Liver (tissue), 3 donors: ENCODE data around the gene PGC.

Experiments used
- ATF3 ChIP-seq: IDR thresholded peaks from 2 replicates; pipeline ENCODE4 v1.6.1; 2016; ENCODE audit warnings: antibody characterized with exemption
- CTCF ChIP-seq: fragments of 150-350 bp; IDR thresholded peaks from 2 replicates; pipeline ENCODE4 v1.5.1; 2017; ENCODE audit warnings: improper control_type of control experiment, low read depth, low read length; ENCODE audit not compliant: missing input control
- EGR1 ChIP-seq, 2 donors: IDR thresholded peaks; 2 replicates each; pipeline ENCODE4 v1.6.1; 2016 to 2018; ENCODE audit warnings: antibody characterized with exemption in 2 of 2, low read depth in 2 of 2
- GABPA ChIP-seq, 2 donors: IDR thresholded peaks in 1 of 2; conservative IDR thresholded peaks in 1 of 2; 2 replicates each; pipeline ENCODE4 v1.6.1; 2016; ENCODE audit warnings: antibody characterized with exemption in 2 of 2, mild to moderate bottlenecking in 1 of 2, moderate library complexity in 1 of 2
- MAX ChIP-seq: IDR thresholded peaks from 2 replicates; pipeline ENCODE4 v1.6.1; 2016; ENCODE audit warnings: antibody characterized with exemption
- REST ChIP-seq: IDR thresholded peaks from 2 replicates; pipeline ENCODE4 v1.6.1; 2016; ENCODE audit warnings: antibody characterized with exemption, mild to moderate bottlenecking
- SP1 ChIP-seq: IDR thresholded peaks from 2 replicates; pipeline ENCODE4 v1.6.1; 2018; ENCODE audit warnings: antibody characterized with exemption, mild to moderate bottlenecking
- TAF1 ChIP-seq: conservative IDR thresholded peaks from 2 replicates; pipeline ENCODE4 v1.6.1; 2016; ENCODE audit warnings: antibody characterized with exemption, mild to moderate bottlenecking
- ZBTB33 ChIP-seq: IDR thresholded peaks from 2 replicates; pipeline ENCODE4 v1.6.1; 2016; ENCODE audit warnings: antibody characterized with exemption
- donor health status: healthy.
- donor health status: healthy.

GRCh38 chr6:41717392-41717736 is 29.8 kb downstream of the PGC start:
- TF ChIP-seq CTCF: no peak
- TF ChIP-seq REST: no peak
- no peak for TF ChIP-seq ATF3
- no peak for TF ChIP-seq ZBTB33
- no peak for TF ChIP-seq GABPA (IDR thresholded peaks at IDR 0.05 in 1 of 2, conservative IDR thresholded peaks at IDR 0.05 in 1 of 2)
- TF ChIP-seq EGR1 (IDR thresholded peaks at IDR 0.05; ENCODE audit: low read depth in 2 of 2): no peak
- no peak for TF ChIP-seq SP1
- TF ChIP-seq TAF1: no peak
- TF ChIP-seq MAX: no peak
